Measurements from ENCODE around the gene PHF2. TPM values are rescaled to one million over a fixed set of nuclear protein-coding genes. Genes with fewer than 3 reads are reported as not detected.

Gene PHF2
- total and polyA plus RNA-seq, 2 experiments from 2014 or later, result 4.3 to 11.8 TPM

DNA sequence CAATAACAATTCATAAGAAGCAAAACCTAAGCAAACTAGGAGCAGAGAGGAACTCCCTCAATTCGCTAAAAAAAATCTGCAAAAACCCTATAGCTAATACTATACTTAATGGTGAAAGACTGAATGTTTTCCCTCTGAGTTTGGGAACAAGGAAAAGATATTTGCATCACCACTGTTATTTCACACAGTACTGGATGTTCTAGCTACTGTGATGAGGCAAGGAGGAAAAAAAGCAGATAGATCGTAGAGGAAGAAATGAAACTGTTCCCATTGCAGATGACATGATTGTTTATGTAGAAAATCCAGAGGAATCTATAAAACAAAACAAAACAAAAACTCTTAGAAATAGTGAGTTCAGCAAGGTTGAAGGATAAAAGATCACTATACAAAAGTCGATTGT lies 116.7 kb downstream of the PHF2 start:
- Histone ChIP-seq H4K20me1 (replicated peaks; ENCODE audit: insufficient read depth) (no peaks in the 10 kb centered on the region), H3K9me2 (ENCODE audit: insufficient read depth) (no peaks in the 10 kb centered on the region), H3K79me2 (replicated peaks; ENCODE audit: insufficient read depth) (no peaks in the 10 kb centered on the region), H3K27me3 (ENCODE audit: insufficient read depth) (no peaks in the 10 kb centered on the region), H3K27ac (ENCODE audit: low read depth) (no peak overlapping the region), H3K4me3 (no peak overlapping the region), H3K4me2 (no peak overlapping the region), H3F3A (replicated peaks; ENCODE audit: low read depth) (no peaks in the 10 kb centered on the region), H2AFZ (no peak overlapping the region), H3K36me3 (ENCODE audit: insufficient read depth) (peaks cover 17% of the 10 kb centered on the region), H3K4me1 (ENCODE audit: insufficient read depth) (no peaks in the 10 kb centered on the region)
- no peak overlapping the region for H3K4me3 Mint-ChIP-seq
- peaks cover 3% of the 10 kb centered on the region; the same call in 1 of the 3 replicates for H3K36me3 Mint-ChIP-seq (ENCODE audit: low read depth)
- no peaks in the 10 kb centered on the region for H3K4me1 Mint-ChIP-seq
- TF ChIP-seq STAT1 (IDR thresholded peaks at IDR 0.05; ENCODE audit: unreplicated experiment) (no peak), ZNF331 (CRISPR knock-in tag; IDR thresholded peaks at IDR 0.05; ENCODE audit: low read depth) (no peak), CREB1 (CRISPR knock-in tag; IDR thresholded peaks at IDR 0.05; ENCODE audit: low read depth) (no peak), EZH2phosphoT487 (IDR thresholded peaks at IDR 0.05; ENCODE audit: unreplicated experiment) (no peak), NANOG (IDR thresholded peaks at IDR 0.05; ENCODE audit: borderline replicate concordance) (no peak), ZNF114 (CRISPR knock-in tag; IDR thresholded peaks at IDR 0.05) (no peak), EZH2 (IDR thresholded peaks at IDR 0.05; ENCODE audit: low read depth, unreplicated experiment) (no peak), JUNB (IDR thresholded peaks at IDR 0.05; ENCODE audit: unreplicated experiment) (no peak), POLR2AphosphoS5 (IDR thresholded peaks at IDR 0.05; ENCODE audit: low read depth) (no peak)
- TF ChIP-seq, protein P1, sequence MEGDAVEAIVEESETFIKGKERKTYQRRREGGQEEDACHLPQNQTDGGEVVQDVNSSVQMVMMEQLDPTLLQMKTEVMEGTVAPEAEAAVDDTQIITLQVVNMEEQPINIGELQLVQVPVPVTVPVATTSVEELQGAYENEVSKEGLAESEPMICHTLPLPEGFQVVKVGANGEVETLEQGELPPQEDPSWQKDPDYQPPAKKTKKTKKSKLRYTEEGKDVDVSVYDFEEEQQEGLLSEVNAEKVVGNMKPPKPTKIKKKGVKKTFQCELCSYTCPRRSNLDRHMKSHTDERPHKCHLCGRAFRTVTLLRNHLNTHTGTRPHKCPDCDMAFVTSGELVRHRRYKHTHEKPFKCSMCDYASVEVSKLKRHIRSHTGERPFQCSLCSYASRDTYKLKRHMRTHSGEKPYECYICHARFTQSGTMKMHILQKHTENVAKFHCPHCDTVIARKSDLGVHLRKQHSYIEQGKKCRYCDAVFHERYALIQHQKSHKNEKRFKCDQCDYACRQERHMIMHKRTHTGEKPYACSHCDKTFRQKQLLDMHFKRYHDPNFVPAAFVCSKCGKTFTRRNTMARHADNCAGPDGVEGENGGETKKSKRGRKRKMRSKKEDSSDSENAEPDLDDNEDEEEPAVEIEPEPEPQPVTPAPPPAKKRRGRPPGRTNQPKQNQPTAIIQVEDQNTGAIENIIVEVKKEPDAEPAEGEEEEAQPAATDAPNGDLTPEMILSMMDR (conservative IDR thresholded peaks at IDR 0.05; ENCODE audit: low read depth in 2 of 2), result no peak
- TF ChIP-seq, protein P2, sequence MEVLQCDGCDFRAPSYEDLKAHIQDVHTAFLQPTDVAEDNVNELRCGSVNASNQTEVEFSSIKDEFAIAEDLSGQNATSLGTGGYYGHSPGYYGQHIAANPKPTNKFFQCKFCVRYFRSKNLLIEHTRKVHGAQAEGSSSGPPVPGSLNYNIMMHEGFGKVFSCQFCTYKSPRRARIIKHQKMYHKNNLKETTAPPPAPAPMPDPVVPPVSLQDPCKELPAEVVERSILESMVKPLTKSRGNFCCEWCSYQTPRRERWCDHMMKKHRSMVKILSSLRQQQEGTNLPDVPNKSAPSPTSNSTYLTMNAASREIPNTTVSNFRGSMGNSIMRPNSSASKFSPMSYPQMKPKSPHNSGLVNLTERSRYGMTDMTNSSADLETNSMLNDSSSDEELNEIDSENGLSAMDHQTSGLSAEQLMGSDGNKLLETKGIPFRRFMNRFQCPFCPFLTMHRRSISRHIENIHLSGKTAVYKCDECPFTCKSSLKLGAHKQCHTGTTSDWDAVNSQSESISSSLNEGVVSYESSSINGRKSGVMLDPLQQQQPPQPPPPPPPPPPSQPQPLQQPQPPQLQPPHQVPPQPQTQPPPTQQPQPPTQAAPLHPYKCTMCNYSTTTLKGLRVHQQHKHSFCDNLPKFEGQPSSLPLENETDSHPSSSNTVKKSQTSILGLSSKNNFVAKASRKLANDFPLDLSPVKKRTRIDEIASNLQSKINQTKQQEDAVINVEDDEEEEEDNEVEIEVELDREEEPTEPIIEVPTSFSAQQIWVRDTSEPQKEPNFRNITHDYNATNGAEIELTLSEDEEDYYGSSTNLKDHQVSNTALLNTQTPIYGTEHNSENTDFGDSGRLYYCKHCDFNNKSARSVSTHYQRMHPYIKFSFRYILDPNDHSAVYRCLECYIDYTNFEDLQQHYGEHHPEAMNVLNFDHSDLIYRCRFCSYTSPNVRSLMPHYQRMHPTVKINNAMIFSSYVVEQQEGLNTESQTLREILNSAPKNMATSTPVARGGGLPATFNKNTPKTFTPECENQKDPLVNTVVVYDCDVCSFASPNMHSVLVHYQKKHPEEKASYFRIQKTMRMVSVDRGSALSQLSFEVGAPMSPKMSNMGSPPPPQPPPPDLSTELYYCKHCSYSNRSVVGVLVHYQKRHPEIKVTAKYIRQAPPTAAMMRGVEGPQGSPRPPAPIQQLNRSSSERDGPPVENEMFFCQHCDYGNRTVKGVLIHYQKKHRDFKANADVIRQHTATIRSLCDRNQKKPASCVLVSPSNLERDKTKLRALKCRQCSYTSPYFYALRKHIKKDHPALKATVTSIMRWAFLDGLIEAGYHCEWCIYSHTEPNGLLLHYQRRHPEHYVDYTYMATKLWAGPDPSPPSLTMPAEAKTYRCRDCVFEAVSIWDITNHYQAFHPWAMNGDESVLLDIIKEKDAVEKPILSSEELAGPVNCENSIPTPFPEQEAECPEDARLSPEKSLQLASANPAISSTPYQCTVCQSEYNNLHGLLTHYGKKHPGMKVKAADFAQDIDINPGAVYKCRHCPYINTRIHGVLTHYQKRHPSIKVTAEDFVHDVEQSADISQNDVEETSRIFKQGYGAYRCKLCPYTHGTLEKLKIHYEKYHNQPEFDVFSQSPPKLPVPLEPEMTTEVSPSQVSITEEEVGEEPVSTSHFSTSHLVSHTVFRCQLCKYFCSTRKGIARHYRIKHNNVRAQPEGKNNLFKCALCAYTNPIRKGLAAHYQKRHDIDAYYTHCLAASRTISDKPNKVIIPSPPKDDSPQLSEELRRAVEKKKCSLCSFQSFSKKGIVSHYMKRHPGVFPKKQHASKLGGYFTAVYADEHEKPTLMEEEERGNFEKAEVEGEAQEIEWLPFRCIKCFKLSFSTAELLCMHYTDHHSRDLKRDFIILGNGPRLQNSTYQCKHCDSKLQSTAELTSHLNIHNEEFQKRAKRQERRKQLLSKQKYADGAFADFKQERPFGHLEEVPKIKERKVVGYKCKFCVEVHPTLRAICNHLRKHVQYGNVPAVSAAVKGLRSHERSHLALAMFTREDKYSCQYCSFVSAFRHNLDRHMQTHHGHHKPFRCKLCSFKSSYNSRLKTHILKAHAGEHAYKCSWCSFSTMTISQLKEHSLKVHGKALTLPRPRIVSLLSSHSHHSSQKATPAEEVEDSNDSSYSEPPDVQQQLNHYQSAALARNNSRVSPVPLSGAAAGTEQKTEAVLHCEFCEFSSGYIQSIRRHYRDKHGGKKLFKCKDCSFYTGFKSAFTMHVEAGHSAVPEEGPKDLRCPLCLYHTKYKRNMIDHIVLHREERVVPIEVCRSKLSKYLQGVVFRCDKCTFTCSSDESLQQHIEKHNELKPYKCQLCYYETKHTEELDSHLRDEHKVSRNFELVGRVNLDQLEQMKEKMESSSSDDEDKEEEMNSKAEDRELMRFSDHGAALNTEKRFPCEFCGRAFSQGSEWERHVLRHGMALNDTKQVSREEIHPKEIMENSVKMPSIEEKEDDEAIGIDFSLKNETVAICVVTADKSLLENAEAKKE (CRISPR knock-in tag; IDR thresholded peaks at IDR 0.05), result no peak
- TF ChIP-seq, protein P3, sequence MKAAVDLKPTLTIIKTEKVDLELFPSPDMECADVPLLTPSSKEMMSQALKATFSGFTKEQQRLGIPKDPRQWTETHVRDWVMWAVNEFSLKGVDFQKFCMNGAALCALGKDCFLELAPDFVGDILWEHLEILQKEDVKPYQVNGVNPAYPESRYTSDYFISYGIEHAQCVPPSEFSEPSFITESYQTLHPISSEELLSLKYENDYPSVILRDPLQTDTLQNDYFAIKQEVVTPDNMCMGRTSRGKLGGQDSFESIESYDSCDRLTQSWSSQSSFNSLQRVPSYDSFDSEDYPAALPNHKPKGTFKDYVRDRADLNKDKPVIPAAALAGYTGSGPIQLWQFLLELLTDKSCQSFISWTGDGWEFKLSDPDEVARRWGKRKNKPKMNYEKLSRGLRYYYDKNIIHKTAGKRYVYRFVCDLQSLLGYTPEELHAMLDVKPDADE (IDR thresholded peaks at IDR 0.05), result no peak
- TF ChIP-seq, protein P4, sequence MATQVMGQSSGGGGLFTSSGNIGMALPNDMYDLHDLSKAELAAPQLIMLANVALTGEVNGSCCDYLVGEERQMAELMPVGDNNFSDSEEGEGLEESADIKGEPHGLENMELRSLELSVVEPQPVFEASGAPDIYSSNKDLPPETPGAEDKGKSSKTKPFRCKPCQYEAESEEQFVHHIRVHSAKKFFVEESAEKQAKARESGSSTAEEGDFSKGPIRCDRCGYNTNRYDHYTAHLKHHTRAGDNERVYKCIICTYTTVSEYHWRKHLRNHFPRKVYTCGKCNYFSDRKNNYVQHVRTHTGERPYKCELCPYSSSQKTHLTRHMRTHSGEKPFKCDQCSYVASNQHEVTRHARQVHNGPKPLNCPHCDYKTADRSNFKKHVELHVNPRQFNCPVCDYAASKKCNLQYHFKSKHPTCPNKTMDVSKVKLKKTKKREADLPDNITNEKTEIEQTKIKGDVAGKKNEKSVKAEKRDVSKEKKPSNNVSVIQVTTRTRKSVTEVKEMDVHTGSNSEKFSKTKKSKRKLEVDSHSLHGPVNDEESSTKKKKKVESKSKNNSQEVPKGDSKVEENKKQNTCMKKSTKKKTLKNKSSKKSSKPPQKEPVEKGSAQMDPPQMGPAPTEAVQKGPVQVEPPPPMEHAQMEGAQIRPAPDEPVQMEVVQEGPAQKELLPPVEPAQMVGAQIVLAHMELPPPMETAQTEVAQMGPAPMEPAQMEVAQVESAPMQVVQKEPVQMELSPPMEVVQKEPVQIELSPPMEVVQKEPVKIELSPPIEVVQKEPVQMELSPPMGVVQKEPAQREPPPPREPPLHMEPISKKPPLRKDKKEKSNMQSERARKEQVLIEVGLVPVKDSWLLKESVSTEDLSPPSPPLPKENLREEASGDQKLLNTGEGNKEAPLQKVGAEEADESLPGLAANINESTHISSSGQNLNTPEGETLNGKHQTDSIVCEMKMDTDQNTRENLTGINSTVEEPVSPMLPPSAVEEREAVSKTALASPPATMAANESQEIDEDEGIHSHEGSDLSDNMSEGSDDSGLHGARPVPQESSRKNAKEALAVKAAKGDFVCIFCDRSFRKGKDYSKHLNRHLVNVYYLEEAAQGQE (IDR thresholded peaks at IDR 0.05; ENCODE audit: unreplicated experiment), result no peak
- H3K27ac Mint-ChIP-seq, result no peak overlapping the region
- peaks cover 3% of the 10 kb centered on the region for H3K27me3 Mint-ChIP-seq (ENCODE audit: insufficient read depth, low read depth, poor library complexity)
- DNase-seq (ENCODE audit: low spot score) (no peak), ATAC-seq (no peak)
- peaks cover 43% of the 10 kb centered on the region for H3K9me3 Mint-ChIP-seq
